H9 (cell line): ENCODE measurements around the gene ID4. TPM values are rescaled to one million over a fixed set of nuclear protein-coding genes. Genes with fewer than 3 reads are reported as not detected.

Source experiments
- DNase-seq: peaks from one replicate; pipeline ENCODE4 v3.0.0-alpha.2; 2017
- H2AFZ ChIP-seq: one replicate; pipeline ENCODE4 v1.6.1; 2013; ENCODE audit warnings: mild to moderate bottlenecking, low read length, control low read depth, moderate library complexity
- H2AK5ac ChIP-seq: 2 replicates; pipeline ENCODE4 v1.6.1; 2013; ENCODE audit warnings: low read length, control low read depth, mixed read lengths; ENCODE audit not compliant: insufficient read length
- H2BK120ac ChIP-seq: one replicate; pipeline ENCODE4 v1.6.1; 2013; ENCODE audit warnings: low read depth, mild to moderate bottlenecking, low read length, control low read depth, inconsistent platforms; ENCODE audit not compliant: poor library complexity, severe bottlenecking
- H2BK12ac ChIP-seq: 2 replicates; pipeline ENCODE4 v1.6.1; 2013; ENCODE audit warnings: low read length, control low read depth, mixed read lengths, low read depth; ENCODE audit not compliant: insufficient read length
- H2BK15ac ChIP-seq: 2 replicates; pipeline ENCODE4 v1.6.1; 2013; ENCODE audit warnings: low read depth, low read length, control low read depth
- H2BK20ac ChIP-seq: one replicate; pipeline ENCODE4 v1.6.1; 2013; ENCODE audit warnings: low read depth, mild to moderate bottlenecking, low read length, control low read depth, inconsistent platforms; ENCODE audit not compliant: poor library complexity, severe bottlenecking
- H2BK5ac ChIP-seq: 2 replicates; pipeline ENCODE4 v1.6.1; 2013; ENCODE audit warnings: low read length, control low read depth, mixed read lengths; ENCODE audit not compliant: insufficient read length
- H3K14ac ChIP-seq: 2 replicates; pipeline ENCODE4 v1.6.1; 2013; ENCODE audit warnings: low read length, control low read depth; ENCODE audit not compliant: insufficient read depth
- H3K18ac ChIP-seq: 2 replicates; pipeline ENCODE4 v1.6.1; 2013; ENCODE audit warnings: low read depth, mild to moderate bottlenecking, mixed read lengths, low read length, control low read depth; ENCODE audit not compliant: insufficient read length
- H3K23ac ChIP-seq: 2 replicates; pipeline ENCODE4 v1.6.1; 2013; ENCODE audit warnings: low read length, control low read depth, mixed read lengths, low read depth; ENCODE audit not compliant: insufficient read length
- H3K23me2 ChIP-seq: 2 replicates; pipeline ENCODE4 v1.6.1; 2013; ENCODE audit warnings: low read depth, mild to moderate bottlenecking, mixed read lengths, low read length, control low read depth; ENCODE audit not compliant: insufficient read length, poor library complexity, severe bottlenecking
- H3K27ac ChIP-seq: 2 replicates; pipeline ENCODE4 v1.5.1; 2013; ENCODE audit warnings: low read length, control low read depth, mixed read lengths, low read depth; ENCODE audit not compliant: insufficient read length
- H3K27me3 ChIP-seq: 2 replicates; pipeline ENCODE4 v1.6.1; 2013; ENCODE audit warnings: low read length, control low read depth, inconsistent platforms; ENCODE audit not compliant: insufficient read depth
- H3K4ac ChIP-seq: 2 replicates; pipeline ENCODE4 v1.6.1; 2013; ENCODE audit warnings: low read depth, mild to moderate bottlenecking, control low read depth, inconsistent platforms, low read length, moderate library complexity
- H3K4me1 ChIP-seq: 2 replicates; pipeline ENCODE4 v1.6.1; 2013; ENCODE audit warnings: low read length, control low read depth, inconsistent platforms; ENCODE audit not compliant: insufficient read depth
- H3K4me2 ChIP-seq: 2 replicates; pipeline ENCODE4 v1.6.1; 2013; ENCODE audit warnings: low read length, control low read depth, mixed read lengths; ENCODE audit not compliant: insufficient read length, insufficient read depth
- H3K56ac ChIP-seq: 2 replicates; pipeline ENCODE4 v1.6.1; 2013; ENCODE audit warnings: low read depth, mild to moderate bottlenecking, mixed read lengths, low read length, control low read depth; ENCODE audit not compliant: insufficient read length
- H3K79me1 ChIP-seq: 2 replicates; pipeline ENCODE4 v1.6.1; 2013; ENCODE audit warnings: low read depth, mild to moderate bottlenecking, moderate library complexity, low read length, control low read depth, inconsistent platforms; ENCODE audit not compliant: insufficient read depth, poor library complexity, severe bottlenecking
- H3K79me2 ChIP-seq: 2 replicates; pipeline ENCODE4 v1.6.1; 2013; ENCODE audit warnings: low read length, control low read depth, inconsistent platforms; ENCODE audit not compliant: insufficient read depth
- H3K9ac ChIP-seq: 2 replicates; pipeline ENCODE4 v1.6.1; 2013; ENCODE audit warnings: low read length, control low read depth, mixed read lengths; ENCODE audit not compliant: insufficient read length; ENCODE audit errors: extremely low read depth
- H3K9me3 ChIP-seq: one replicate; pipeline ENCODE4 v1.6.1; 2013; ENCODE audit warnings: low read depth, low read length, inconsistent platforms; ENCODE audit not compliant: control insufficient read depth
- H3T11ph ChIP-seq: one replicate; pipeline ENCODE4 v1.6.1; 2013; ENCODE audit warnings: mild to moderate bottlenecking, low read length, control low read depth, inconsistent platforms
- H4K20me1 ChIP-seq: one replicate; pipeline ENCODE4 v1.6.1; 2013; ENCODE audit not compliant: control insufficient read depth, insufficient read length, insufficient read depth
- H4K5ac ChIP-seq: 2 replicates; pipeline ENCODE4 v1.6.1; 2013; ENCODE audit warnings: low read depth, mild to moderate bottlenecking, mixed read lengths, low read length, control low read depth; ENCODE audit not compliant: insufficient read length
- H4K8ac ChIP-seq: replicated peaks from 2 replicates; pipeline ENCODE4 v1.6.1; 2013; ENCODE audit warnings: low read length, control low read depth, mixed read lengths, low read depth; ENCODE audit not compliant: insufficient read length
- H4K91ac ChIP-seq: 2 replicates; pipeline ENCODE4 v1.6.1; 2013; ENCODE audit warnings: low read depth, mild to moderate bottlenecking, moderate library complexity, mixed read lengths, low read length, control low read depth; ENCODE audit not compliant: insufficient read length
- H3K27ac Mint-ChIP-seq, 3 experiments: 2 replicates in 2 of 3; 3 replicates in 1 of 3; pipeline ENCODE4 v1.8.0; 2020 to 2021; ENCODE audit warnings: mixed read lengths in 3 of 3, mild to moderate bottlenecking in 1 of 3, moderate library complexity in 1 of 3
- H3K27me3 Mint-ChIP-seq: 2 replicates; pipeline ENCODE4 v1.8.0; 2021; ENCODE audit warnings: low read depth, mild to moderate bottlenecking, moderate library complexity, mixed read lengths
- H3K36me3 Mint-ChIP-seq, 3 experiments: 2 replicates in 2 of 3; 3 replicates in 1 of 3; pipeline ENCODE4 v1.8.0; 2020 to 2021; ENCODE audit warnings: low read depth in 3 of 3, mixed read lengths in 3 of 3; ENCODE audit not compliant: insufficient read depth in 1 of 3
- H3K4me1 Mint-ChIP-seq, 2 experiments: 2 replicates each; pipeline ENCODE4 v1.8.0; 2020; ENCODE audit warnings: mixed read lengths in 2 of 2
- H3K4me3 Mint-ChIP-seq, 2 experiments: 2 replicates in 1 of 2; 3 replicates in 1 of 2; pipeline ENCODE4 v1.8.0; 2020 to 2021; ENCODE audit warnings: mild to moderate bottlenecking in 2 of 2, mixed read lengths in 2 of 2, moderate library complexity in 1 of 2
- H3K9me3 Mint-ChIP-seq, 2 experiments: 2 replicates in 1 of 2; 3 replicates in 1 of 2; pipeline ENCODE4 v1.8.0; 2020; ENCODE audit warnings: mild to moderate bottlenecking in 2 of 2, mixed read lengths in 2 of 2, moderate library complexity in 1 of 2
- CTCF ChIP-seq: fragments of 200-600 bp; sonication (generic); conservative IDR thresholded peaks from 3 replicates; pipeline ENCODE4 v1.8.0; 2021; ENCODE audit warnings: antibody characterized with exemption, mild to moderate bottlenecking
- WGBS: extraction: QIAGEN DNeasy Blood & Tissue Kit; methylation state at CpG from one replicate; pipeline ENCODE4 v1.1.7; 2013; ENCODE audit warnings: missing lambda C conversion rate, low lambda C conversion rate, mixed read lengths; ENCODE audit not compliant: insufficient read length; ENCODE audit errors: extremely low coverage; 5-methylcytosine and 5-hydroxymethylcytosine counted together
- total RNA-seq: library from RNA; stranded (reverse); gene quantifications from 2 replicates; pipeline ENCODE4 v1.2.1, GENCODE V29; 2021

Gene ID4
- total RNA-seq, 1 experiment from 2014 or later, result 14.0 TPM

- Mint-ChIP-seq H3K9me3 (peaks cover 0 to 6% of the 10 kb centered on the region in 2 experiments; a peak in 3 of 5 replicates), H3K4me3 (peak overlapping the region; percentile 53 to 61), H3K36me3 (peaks cover 0 to 21% (median 15%) of the 10 kb centered on the region in 3 experiments; a peak in 4 of 7 replicates), H3K27ac (no peak overlapping the region), H3K4me1 (peaks cover 48 to 55% of the 10 kb centered on the region in 2 experiments), H3K27me3 (peaks cover 14% of the 10 kb centered on the region)
- no peak overlapping the region for H3K27ac ChIP-seq
- no peak overlapping the region for H4K91ac ChIP-seq
- H3K56ac ChIP-seq, result no peak overlapping the region
- no peak overlapping the region for H2AFZ ChIP-seq
- H2AK5ac ChIP-seq, result no peak overlapping the region
- no peaks in the 10 kb centered on the region for H3K9me3 ChIP-seq
- H3K23ac ChIP-seq, result no peak overlapping the region
- no peak overlapping the region for H3T11ph ChIP-seq
- H2BK120ac ChIP-seq, result no peak overlapping the region
- H3K4me1 ChIP-seq, result peaks cover 2% of the 10 kb centered on the region; the same call in 1 of the 2 replicates
- no peak overlapping the region for H2BK5ac ChIP-seq
- no peak overlapping the region for H2BK12ac ChIP-seq
- no peaks in the 10 kb centered on the region for H3K27me3 ChIP-seq
- H3K18ac ChIP-seq, result no peak overlapping the region
- no peak overlapping the region for H2BK15ac ChIP-seq
- no peak overlapping the region for H3K9ac ChIP-seq
- DNase-seq, result no peak
- no peaks in the 10 kb centered on the region for H3K79me2 ChIP-seq
- no peaks in the 10 kb centered on the region for H3K79me1 ChIP-seq
- H2BK20ac ChIP-seq, result no peak overlapping the region
- no peak for TF ChIP-seq CTCF
- no peak overlapping the region for H3K4ac ChIP-seq
- H4K8ac ChIP-seq, result no peak overlapping the region
- peaks cover 3% of the 10 kb centered on the region for H3K23me2 ChIP-seq
- no CpG with 5 or more reads among the region's 1 CpG for WGBS
- no peaks in the 10 kb centered on the region for H4K20me1 ChIP-seq
- H3K14ac ChIP-seq, result no peak overlapping the region
- no peak overlapping the region for H3K4me2 ChIP-seq
- H4K5ac ChIP-seq, result no peak overlapping the region
Observed at GRCh38 chr6:19839788-19840187, 2.6 kb downstream of the ID4 start.
